HG03432 (cell line): ENCODE results near the gene DEPDC4.
"Not testable (repeated sequence)": the region's sequence is repeated elsewhere in the genome, so short reads cannot be mapped to it uniquely, and the experiment has no call there.

Experiments
- ATAC-seq: cut with Tn5 transposase; IDR thresholded peaks from one replicate; pipeline ENCODE4 v1.9.1; 2021; ENCODE audit warnings: mild to moderate bottlenecking, moderate library complexity; ENCODE audit not compliant: unreplicated experiment

DEPDC4 gene

DNA sequence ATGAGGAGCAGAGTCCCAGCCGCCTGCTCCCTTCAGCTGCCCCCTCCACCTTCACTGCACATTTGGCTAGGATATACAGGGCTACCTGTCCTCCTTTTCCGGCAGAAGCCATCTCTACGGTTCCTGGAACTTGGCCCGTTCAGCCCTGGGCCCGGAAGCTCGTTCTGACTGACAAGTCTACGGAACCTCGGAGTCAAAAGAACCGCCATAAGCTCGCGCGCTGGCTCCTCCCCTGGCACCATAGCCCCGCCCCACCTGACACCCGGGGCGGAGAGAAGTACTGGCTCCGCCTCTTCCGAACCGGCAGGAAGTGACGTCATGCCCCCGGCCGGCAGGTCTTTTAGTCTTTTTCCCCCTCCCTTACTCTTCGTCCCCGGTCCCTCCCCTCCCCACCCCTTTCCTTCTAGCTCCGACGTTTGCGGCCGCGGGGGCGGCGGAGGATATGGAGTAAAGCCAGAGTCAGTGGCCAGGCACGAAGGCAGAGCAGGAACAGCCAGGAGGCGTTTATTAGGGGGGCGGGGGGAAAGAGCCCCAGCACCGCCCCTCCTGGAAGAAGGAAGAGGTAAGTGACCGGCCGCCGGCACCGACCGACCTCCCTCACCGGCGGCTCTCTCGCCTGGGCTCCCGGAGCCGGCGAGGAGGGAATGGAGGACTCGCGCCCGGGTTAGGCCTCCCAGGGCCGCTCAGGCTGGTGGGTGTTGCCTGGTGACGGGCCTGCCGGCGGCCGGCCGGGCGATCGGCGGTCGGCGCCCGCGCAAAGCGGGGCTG lies at the start of gene DEPDC4, which contains the start of gene SCYL2:
TSS of gene DEPDC4 (minus strand) at position 245 of the 768 bp plus-strand sequence. CDS start at position 242, 3 bp downstream.
TSS of gene SCYL2 (plus strand) at position 343 of the 768 bp plus-strand sequence. CDS start 15,794 bp downstream, outside the sequence.
- peak; percentile 93 for ATAC-seq

- ATAC-seq, result no peak
Measured at GRCh38 chr12:100311317-100311716, 44.4 kb upstream of the DEPDC4 start.

DNA sequence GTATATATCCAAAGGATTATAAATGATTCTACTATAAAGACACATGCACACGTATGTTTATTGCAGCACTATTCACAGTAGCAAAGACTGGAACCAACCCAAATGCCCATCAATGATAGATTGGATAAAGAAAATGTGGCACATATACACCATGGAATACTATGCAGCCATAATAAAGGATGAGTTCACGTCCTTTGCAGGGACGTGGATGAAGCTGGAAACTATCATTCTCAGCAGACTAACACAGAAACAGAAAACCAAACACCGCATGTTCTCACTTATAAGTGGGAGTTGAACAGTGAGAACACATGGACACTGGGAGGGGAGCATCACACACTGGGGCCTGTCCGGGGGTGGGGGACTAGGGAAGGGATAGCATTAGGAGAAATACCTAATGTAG lies 41.3 kb upstream of the DEPDC4 start:
- ATAC-seq, result not testable (repeated sequence)

GRCh38 chr12:100304334-100304733 lies 37.5 kb upstream of the DEPDC4 start:
- not testable (repeated sequence) for ATAC-seq

DNA sequence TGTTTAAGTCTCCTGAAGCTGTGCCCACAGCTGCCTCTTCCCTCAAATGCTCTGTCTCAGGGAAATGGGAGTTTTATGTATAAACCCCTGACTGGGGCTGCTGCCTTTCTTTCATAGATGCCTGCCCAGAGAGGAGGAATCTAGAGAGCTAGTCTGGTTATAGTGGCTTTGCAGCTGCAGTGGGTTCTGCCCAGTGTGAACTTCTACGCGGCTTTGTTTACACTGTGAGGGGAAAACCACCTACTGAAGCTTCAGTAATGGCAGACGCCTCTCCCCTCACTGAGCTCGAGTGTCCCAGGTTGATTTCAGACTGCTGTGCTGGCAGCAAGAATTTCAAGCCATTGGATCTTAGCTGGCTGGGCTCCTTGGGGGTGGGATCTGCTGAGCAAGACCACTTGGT lies 37.0 kb upstream of the DEPDC4 start:
- ATAC-seq, result no peak

- no peak for ATAC-seq
Measured at GRCh38 chr12:100302081-100302480, 35.2 kb upstream of the DEPDC4 start.

GRCh38 chr12:100295764-100296555 lies 29.1 kb upstream of the DEPDC4 start:
- ATAC-seq, result no peak

- not testable (repeated sequence) for ATAC-seq
Measured at GRCh38 chr12:100294366-100294765, 27.5 kb upstream of the DEPDC4 start.

DNA sequence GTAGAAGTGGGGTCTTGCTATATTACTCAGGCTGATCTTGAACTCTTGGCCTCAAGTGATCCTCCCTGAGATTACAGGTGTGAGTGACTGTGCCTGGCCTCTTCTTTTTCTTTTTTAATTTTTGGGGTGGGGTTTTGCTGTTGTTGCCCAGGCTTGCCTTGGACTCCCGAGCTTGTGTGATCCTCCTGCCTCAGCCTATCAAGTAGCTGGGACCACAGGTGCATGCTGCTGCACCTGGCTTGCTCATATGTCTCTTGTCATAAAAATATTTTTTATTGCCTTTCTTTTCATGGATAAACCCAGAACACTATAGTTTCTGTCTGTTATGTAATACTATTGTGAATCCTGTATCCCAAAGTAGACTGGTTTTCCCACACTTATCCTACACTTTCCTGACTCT lies 26.1 kb upstream of the DEPDC4 start:
- no peak for ATAC-seq

- ATAC-seq, result no peak
Measured at GRCh38 chr12:100290016-100290415, 23.1 kb upstream of the DEPDC4 start.

DNA sequence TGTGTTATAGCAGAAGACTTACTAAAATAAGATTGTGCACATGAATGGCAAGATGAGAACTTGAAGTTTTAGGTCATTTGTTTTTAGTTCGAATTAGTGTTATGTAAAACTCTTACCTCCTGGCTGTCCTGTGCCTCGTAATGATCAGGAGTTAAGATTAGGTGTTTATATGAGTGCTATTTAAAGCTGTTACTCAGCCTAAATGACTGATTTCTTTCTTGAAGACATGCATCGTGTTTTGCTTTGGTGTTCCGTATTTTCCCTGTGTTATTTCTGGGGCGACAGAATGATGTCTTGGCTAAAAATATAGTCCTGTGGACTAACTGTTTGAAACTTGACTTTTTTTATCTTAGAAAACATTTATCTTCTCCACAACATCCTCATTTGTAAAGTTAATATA lies 22.2 kb upstream of the DEPDC4 start:
- ATAC-seq, result no peak

GRCh38 chr12:100284556-100284955 lies 17.7 kb upstream of the DEPDC4 start:
- ATAC-seq, result not testable (repeated sequence)

DNA sequence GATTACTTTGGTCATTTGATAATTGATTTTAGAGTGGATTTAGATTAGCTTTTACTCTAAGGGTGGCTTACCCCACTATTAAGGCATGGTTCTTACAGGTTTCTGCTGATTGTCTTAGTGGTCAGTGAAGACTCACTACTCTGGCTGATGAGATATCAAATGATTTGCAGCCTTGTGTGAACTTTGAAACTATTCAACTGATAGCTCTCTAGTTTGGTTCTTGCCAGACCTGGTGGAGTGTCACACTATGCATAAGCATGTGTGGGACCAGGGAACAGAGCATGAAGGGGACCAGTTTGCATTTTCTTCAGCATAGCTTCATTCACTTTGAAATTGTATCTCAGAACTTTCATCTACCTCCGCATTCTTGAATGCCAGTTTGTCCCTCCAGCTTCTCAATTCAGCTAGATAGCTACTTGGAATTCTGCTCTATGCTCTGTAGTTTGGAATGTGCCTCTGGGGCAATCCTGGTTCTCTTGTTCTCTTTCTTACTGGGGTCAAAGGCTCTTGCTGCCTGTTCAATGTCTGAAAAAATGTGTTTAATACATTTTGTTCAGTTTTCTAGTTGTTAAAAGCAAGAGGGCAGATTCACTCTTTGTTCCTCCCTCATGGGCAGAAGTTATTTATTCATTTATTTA lies 12.8 kb upstream of the DEPDC4 start:
- ATAC-seq, result no peak

DNA sequence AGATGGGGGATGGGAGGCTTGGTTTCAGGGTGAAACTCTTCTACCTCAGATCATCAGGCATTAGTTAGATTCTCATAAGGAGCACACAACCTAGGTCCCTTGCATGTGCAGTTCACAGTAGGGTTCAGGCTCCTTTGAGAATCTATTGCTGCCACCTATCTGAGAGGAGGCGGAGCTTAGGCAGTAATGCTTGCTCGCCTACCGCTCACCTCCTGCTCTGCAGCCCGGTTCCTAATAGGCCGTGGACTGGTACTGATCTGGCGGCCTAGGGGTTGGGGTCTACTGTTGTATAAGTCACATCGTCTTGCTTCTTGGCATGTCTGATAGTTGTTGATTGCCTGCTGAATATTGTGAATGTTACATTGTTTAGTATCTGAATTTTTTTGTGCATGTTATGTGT lies 12.3 kb upstream of the DEPDC4 start:
- no peak for ATAC-seq

GRCh38 chr12:100274291-100274690 lies 7.4 kb upstream of the DEPDC4 start:
- ATAC-seq, result no peak

GRCh38 chr12:100273782-100274181 lies 6.9 kb upstream of the DEPDC4 start:
- no peak for ATAC-seq

DNA sequence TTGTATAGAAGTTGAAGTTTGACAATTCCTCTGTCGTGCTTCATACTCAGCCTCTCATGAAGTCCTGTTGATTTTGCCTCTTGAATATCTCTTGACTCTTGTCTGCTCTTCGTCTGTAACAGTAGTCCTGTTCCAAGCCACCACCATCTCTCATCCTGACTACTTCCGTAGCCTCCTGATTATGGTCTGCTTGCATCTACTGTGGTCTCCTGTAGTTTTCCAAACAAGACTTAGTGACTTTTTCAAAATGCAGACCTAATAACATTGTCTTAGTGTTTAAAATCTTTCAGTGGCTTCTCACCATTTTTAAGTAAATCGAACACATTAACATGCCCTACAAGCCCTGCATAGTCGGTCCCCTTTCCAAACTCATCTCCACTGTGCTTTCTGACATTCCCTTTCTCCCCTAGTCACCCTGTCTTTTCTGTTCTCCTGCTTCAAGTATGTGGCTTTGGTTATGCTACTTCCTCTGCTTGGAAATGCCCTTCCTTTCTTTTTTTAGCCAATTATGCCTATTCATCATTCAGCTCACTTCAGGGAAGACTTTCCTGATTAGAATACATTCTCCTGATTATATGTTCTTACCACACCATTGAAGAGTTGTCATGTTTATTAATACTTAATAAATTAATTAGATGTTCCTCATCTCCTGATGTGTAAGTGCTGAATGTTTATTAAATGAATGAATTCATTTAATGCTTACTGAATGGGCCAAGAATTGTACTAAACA lies 2.1 kb upstream of the DEPDC4 start:
- ATAC-seq, result no peak

DNA sequence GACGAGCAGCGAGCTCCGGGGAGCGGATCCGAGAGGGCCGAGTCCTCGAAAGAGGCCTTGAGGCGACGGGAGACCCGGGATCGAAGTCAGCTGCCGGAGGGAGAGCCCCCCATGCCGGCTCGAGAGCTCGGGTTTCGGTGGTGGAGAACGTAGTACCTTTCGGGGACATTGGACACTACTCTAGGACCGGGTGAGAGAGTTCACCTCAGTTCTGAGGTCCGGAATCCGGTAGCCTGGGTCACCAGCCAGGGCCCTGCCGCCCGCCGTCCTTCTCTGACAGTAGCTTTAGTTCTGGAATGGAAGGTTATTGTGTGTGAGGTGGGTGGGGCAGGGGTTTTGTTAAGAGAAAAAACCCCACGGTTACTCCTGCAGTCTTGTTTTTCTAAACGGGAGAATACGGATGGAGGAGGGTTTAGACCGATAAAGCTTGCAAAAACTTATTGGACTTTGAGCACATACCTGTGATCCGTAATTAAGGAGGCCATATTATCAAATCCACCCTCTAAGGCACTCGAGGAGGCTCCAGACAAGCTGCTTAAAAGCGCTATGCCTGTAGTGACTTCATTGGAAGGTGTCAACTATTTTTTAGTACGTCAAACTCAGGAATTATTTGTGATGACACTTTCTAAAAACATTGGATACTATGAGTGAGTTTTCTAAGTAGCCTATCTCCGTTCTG lies 863 bp upstream of the DEPDC4 start:
- ATAC-seq, result peak; percentile 10

- ATAC-seq, result peak; percentile 86
Measured at GRCh38 chr12:100266585-100266834, 369 bp downstream of the DEPDC4 start.

DNA sequence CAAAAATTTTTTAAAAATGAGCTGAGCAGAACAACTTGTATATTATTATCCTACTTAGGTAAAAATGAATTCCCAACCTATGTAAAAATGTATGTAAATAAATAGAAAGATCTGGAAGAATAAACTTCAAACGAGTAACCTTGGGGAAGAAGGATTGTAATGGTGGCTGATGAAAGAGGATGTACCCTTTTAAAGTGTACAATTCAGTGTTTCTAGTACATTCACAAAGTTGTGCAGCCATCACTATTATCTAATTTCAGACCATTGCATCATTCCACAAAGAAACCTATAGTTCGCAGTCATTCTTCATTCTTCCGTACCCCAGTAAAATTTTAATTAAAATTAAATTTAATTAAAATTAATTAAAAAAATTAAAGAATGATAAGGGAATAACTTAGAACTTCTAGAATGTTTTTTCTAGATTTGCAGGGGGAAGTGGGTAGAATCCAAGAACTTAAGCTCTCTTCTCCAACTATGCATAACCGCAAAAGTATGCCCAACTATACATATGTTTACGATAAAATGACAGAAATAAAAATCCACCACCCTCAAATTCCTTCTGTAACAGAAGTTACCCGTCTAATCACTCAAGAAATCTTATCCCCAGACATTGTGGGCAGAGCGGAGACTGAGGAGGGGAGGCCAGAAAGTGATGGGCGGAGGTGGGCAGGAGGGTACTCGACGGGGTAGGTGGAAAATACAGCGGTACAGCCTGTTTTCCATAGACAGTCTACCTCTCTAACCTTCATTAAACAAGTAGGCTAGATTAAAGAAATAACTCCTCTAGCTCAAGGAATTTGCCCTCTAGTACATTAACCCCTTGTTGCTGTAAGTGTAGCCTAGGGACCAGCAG lies 921 bp downstream of the DEPDC4 start:
- ATAC-seq, result peak; percentile 11
